Vagina (tissue), 2 donors: ENCODE measurements around the gene TPD52L1. TPM values are rescaled to one million over a fixed set of nuclear protein-coding genes. Genes with fewer than 3 reads are reported as not detected.

ENCODE experiments used
- DNase-seq, 2 donors: peaks; one replicate each; pipeline ENCODE4 v3.0.0-alpha.2; 2017; ENCODE audit errors: extremely low spot score in 2 of 2
- H3K27ac ChIP-seq: fragments of 200-600 bp; sonication (generic); one replicate; pipeline ENCODE4 v1.5.1; 2019
- H3K27me3 ChIP-seq: fragments of 200-600 bp; sonication (generic); one replicate; pipeline ENCODE4 v1.5.1; 2019
- H3K36me3 ChIP-seq, 2 donors: fragments of 200-600 bp; sonication (generic); one replicate each; pipeline ENCODE4 v1.5.1; 2017 to 2019
- H3K4me1 ChIP-seq: fragments of 200-600 bp; sonication (generic); one replicate; pipeline ENCODE4 v1.5.1; 2019
- H3K4me3 ChIP-seq, 2 donors: fragments of 200-600 bp; sonication (generic); 1 replicate in 1 of 2; 2 replicates in 1 of 2; pipeline ENCODE4 v1.5.1; 2016 to 2019
- H3K9me3 ChIP-seq: fragments of 200-600 bp; sonication (generic); one replicate; pipeline ENCODE4 v1.5.1; 2019
- POLR2A ChIP-seq, 2 donors: fragments of 450-650 bp; IDR thresholded peaks; one replicate each; pipeline ENCODE4 v1.6.1; 2017; ENCODE audit warnings: antibody characterized with exemption in 2 of 2, mild to moderate bottlenecking in 2 of 2, moderate library complexity in 2 of 2
- POLR2AphosphoS5 ChIP-seq, 2 donors: sonication (generic); formaldehyde crosslinking; IDR thresholded peaks; one replicate each; pipeline ENCODE4 v1.9.0; 2017; ENCODE audit warnings: antibody characterized with exemption in 2 of 2, mild to moderate bottlenecking in 2 of 2, low read depth in 1 of 2; ENCODE audit not compliant: insufficient read depth in 1 of 2
- intact Hi-C: fragments of 100-400 bp; cut with DNase I; formaldehyde crosslinking; loops from one replicate; pipeline ENCODE4 v1.15.1; 2023
- total RNA-seq: library from RNA; depleted of rRNA; stranded (reverse); fragments of >200 nt; gene quantifications from one replicate; pipeline ENCODE4 v1.2.3, GENCODE V29; 2016
- TF ChIP-seq, protein P1 (sequence below), 3 experiments: fragments of 450-650 bp in 2 of 3; fragments of 200-600 bp in 1 of 3; sonication (generic) in 1 of 3; IDR thresholded peaks; one replicate each; pipeline ENCODE4 v1.5.1; 2017 to 2019; ENCODE audit warnings: antibody characterized with exemption in 3 of 3, mild to moderate bottlenecking in 2 of 3, moderate library complexity in 2 of 3

Gene TPD52L1
- total RNA-seq, 1 donor from 2014 or later, result 85.0 TPM

DNA sequence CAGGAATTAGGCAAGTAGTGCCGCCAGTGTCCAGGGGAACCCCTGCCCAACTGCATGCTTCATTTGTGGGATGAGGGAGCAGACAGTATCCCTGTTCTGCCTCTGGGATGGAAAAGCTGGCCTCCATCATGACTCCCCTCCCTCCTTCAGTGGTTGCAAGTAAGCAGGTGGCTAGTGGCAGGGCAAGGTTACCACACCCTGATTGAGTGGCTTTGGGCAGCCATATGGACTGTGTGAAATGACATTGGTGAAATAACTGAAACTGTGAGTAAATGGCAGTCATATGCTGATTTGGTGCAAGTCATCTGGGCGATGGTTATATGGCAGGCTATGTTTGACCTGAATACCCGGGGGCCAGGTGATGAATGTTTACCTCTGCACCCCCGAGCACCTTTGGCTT, 115.2 kb downstream of the TPD52L1 start:
- Histone ChIP-seq H3K36me3 (no peaks in the 10 kb centered on the region), H3K4me3 (no peak overlapping the region), H3K27me3 (no peaks in the 10 kb centered on the region), H3K4me1 (no peaks in the 10 kb centered on the region), H3K9me3 (no peaks in the 10 kb centered on the region), H3K27ac (no peak overlapping the region)
- no peak for DNase-seq
- no peak for TF ChIP-seq POLR2AphosphoS5 (IDR thresholded peaks at IDR 0.05; ENCODE audit: insufficient read depth in 1 of 2, low read depth in 1 of 2)
- TF ChIP-seq, protein P1, sequence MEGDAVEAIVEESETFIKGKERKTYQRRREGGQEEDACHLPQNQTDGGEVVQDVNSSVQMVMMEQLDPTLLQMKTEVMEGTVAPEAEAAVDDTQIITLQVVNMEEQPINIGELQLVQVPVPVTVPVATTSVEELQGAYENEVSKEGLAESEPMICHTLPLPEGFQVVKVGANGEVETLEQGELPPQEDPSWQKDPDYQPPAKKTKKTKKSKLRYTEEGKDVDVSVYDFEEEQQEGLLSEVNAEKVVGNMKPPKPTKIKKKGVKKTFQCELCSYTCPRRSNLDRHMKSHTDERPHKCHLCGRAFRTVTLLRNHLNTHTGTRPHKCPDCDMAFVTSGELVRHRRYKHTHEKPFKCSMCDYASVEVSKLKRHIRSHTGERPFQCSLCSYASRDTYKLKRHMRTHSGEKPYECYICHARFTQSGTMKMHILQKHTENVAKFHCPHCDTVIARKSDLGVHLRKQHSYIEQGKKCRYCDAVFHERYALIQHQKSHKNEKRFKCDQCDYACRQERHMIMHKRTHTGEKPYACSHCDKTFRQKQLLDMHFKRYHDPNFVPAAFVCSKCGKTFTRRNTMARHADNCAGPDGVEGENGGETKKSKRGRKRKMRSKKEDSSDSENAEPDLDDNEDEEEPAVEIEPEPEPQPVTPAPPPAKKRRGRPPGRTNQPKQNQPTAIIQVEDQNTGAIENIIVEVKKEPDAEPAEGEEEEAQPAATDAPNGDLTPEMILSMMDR (IDR thresholded peaks at IDR 0.05), result no peak
- TF ChIP-seq POLR2A (IDR thresholded peaks at IDR 0.05), result no peak
- intact Hi-C loops, result no loop called here

DNA sequence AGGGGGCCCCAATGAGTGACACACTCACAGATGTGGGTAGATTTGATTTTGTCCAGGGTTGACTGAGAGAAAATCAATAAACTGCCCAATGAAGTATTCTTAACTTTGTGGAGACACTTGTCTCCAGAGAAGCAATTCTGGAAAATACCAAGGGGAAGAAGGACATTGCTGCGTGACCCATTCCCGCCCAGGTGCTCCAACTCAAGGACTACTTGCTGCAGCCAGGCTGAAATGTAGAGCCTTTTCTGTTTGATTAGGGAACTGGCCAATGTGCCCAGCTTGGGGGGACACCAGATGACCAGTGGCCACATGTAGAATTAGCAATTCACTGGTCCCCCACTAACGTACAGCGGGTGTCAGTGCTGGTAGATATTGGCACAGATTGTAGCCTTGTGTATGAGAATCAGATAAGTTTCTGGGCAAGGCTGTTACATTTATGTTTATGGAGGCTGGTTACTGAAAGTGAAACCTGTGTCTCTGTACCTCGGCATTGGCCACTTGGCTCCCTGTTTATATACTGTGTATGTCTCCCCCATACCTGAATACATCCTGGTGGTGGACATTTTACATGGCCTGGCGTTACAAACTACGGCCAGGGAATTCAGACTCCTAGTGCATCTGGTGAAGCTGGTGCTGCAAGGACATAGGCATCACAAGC, 115.9 kb downstream of the TPD52L1 start:
- no peak overlapping the region for H3K27ac ChIP-seq
- H3K36me3 ChIP-seq, result no peaks in the 10 kb centered on the region
- H3K27me3 ChIP-seq, result no peaks in the 10 kb centered on the region
- no peak for DNase-seq
- no peaks in the 10 kb centered on the region for H3K4me1 ChIP-seq
- intact Hi-C loops, result no loop called here
- H3K9me3 ChIP-seq, result no peaks in the 10 kb centered on the region
- no peak overlapping the region for H3K4me3 ChIP-seq
- TF ChIP-seq POLR2AphosphoS5 (IDR thresholded peaks at IDR 0.05; ENCODE audit: insufficient read depth in 1 of 2, low read depth in 1 of 2) (no peak), POLR2A (IDR thresholded peaks at IDR 0.05) (no peak)
- TF ChIP-seq, protein P1 (IDR thresholded peaks at IDR 0.05), result no peak

DNA sequence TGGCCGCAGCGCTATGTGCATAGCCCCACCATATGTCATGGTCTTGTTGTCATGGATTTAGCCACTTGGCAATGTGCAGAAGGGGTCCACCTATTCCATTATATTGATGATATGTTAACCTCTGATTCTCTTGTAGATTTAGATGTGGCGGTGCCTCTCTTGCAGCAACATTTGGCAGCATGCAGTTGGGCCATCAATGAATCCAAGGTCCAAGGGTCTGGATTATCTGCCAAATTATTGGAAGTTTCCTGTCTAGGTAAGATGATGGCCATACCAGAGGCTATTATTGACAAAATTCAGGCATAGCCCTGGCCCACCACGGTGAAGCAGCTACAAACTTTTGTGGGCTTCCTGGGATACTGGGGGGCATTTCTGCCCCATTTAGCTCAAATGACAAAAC, 116.8 kb downstream of the TPD52L1 start:
- H3K9me3 ChIP-seq, result no peaks in the 10 kb centered on the region
- H3K4me3 ChIP-seq, result no peak overlapping the region
- no peak for DNase-seq
- no peaks in the 10 kb centered on the region for H3K27me3 ChIP-seq
- intact Hi-C loops, result no loop called here
- H3K4me1 ChIP-seq, result no peaks in the 10 kb centered on the region
- TF ChIP-seq POLR2A (IDR thresholded peaks at IDR 0.05), result no peak
- TF ChIP-seq, protein P1 (IDR thresholded peaks at IDR 0.05), result no peak
- no peaks in the 10 kb centered on the region for H3K36me3 ChIP-seq
- H3K27ac ChIP-seq, result no peak overlapping the region

DNA sequence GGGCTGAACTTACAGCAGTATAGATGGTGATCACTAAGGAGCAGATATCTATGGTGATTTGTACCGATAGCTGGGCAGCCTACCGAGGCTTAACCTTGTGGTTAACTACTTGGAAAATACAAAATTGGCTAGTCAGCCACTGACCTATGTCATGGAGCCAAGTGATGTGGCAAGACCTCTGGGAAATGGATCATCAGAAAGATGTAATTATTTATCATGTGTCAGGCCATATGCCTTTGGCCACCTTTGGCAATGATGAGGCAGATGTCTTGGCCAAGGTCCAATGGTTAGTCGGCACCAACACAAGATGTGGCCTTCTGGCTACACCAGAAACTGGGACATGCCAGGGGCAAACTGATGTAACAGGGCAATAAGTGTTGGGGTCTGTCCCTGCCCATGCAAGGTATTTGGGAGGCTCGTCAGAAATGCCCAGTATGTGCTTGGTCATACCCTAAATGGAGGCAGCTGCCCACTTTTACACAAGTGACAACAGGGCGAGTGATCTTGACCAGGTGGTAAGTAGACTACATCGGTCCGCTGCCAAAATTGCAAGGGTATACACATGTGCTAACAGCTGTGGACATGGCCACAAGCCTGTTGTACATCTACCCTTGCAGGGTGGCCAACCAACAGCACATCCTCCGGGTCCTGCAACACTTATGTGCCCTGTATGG, 118.0 kb downstream of the TPD52L1 start:
- H3K4me1 ChIP-seq, result no peaks in the 10 kb centered on the region
- peaks cover 0 to 4% of the 10 kb centered on the region in 2 donors for H3K36me3 ChIP-seq
- H3K9me3 ChIP-seq, result no peaks in the 10 kb centered on the region
- no peaks in the 10 kb centered on the region for H3K27me3 ChIP-seq
- TF ChIP-seq, protein P1 (IDR thresholded peaks at IDR 0.05), result no peak
- TF ChIP-seq POLR2AphosphoS5 (IDR thresholded peaks at IDR 0.05; ENCODE audit: insufficient read depth in 1 of 2, low read depth in 1 of 2) (no peak), POLR2A (IDR thresholded peaks at IDR 0.05) (no peak)
- intact Hi-C loops, result no loop called here
- H3K4me3 ChIP-seq, result no peak overlapping the region
- DNase-seq, result no peak
- no peak overlapping the region for H3K27ac ChIP-seq

DNA sequence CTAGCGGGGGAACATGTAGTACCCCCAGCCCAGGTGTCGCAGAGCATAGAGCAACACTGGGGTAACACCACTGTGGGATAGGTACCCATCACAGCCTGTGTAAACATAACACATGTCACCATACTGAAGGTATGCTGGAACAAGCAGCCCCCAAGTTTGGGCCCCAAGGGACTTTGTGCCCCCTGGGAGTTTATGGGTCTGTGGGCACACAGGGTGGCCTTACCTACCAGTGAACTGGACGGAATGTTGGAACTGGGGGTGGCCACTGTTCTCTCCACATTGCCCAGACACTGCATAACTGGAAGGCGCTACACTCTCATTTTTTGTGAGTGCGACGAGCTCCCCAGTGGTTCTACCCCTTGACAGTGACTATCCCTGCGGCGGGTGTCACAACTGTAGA, 119.7 kb downstream of the TPD52L1 start:
- Histone ChIP-seq H3K4me3 (no peak overlapping the region), H3K36me3 (peaks cover 0 to 7% of the 10 kb centered on the region in 2 donors), H3K27me3 (no peaks in the 10 kb centered on the region), H3K4me1 (no peaks in the 10 kb centered on the region), H3K9me3 (no peaks in the 10 kb centered on the region), H3K27ac (no peak overlapping the region)
- no peak for DNase-seq
- TF ChIP-seq, protein P1 (IDR thresholded peaks at IDR 0.05), result no peak
- TF ChIP-seq POLR2AphosphoS5 (IDR thresholded peaks at IDR 0.05; ENCODE audit: insufficient read depth in 1 of 2, low read depth in 1 of 2), result no peak
- no peak for TF ChIP-seq POLR2A (IDR thresholded peaks at IDR 0.05)
- intact Hi-C loops, result no loop called here
